ENCODE data around the gene MRPL36.
"Not testable (repeated sequence)": the region's sequence is repeated elsewhere in the genome, so short reads cannot be mapped to it uniquely, and the experiment has no call there.

Gene MRPL36

GRCh38 chr5:1815881-1816292 is 16.2 kb upstream of the MRPL36 start:
- in situ Hi-C loops (cut with HindIII; ENCODE audit: low sequenced_read_pairs) = no loop called here

DNA sequence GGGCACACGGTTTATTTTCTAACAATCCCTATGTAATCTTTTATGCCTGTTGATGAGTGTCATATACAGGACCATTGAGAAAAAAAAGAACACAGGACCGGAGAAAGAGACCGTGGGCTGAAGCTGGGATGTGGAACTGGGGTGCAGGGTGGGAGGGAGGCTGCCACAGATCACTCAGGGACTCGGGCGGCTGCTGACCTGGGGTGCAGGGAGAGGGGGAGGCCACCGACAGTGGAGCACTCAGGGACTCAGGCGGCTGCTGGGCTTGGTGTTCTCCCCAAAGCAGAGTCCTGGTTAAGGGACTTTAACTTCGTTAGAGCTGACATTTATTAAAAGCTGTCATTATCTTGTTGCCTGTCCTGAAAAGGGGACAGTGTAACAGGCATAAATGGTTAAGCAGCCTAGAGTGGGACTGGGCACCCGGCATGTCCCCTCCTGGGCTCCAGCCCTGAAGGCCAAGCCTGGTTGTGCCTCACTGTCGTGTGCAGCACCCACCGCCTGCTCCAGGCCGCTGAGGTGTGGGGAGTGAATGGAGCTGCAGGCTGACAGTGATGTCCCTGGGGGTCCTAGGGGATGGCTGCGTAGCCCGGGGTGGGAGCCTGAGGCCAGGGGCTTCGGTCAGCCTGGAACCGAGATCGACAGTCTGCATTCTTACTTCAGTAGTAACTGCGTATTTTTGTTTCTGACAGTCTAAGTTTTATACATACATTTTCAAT is 15.6 kb upstream of the MRPL36 start:
- in situ Hi-C loops (cut with HindIII; ENCODE audit: low sequenced_read_pairs) = no loop called here

GRCh38 chr5:1814183-1815020 is 14.8 kb upstream of the MRPL36 start:
- in situ Hi-C loops (cut with HindIII; ENCODE audit: low sequenced_read_pairs) = no loop called here

DNA sequence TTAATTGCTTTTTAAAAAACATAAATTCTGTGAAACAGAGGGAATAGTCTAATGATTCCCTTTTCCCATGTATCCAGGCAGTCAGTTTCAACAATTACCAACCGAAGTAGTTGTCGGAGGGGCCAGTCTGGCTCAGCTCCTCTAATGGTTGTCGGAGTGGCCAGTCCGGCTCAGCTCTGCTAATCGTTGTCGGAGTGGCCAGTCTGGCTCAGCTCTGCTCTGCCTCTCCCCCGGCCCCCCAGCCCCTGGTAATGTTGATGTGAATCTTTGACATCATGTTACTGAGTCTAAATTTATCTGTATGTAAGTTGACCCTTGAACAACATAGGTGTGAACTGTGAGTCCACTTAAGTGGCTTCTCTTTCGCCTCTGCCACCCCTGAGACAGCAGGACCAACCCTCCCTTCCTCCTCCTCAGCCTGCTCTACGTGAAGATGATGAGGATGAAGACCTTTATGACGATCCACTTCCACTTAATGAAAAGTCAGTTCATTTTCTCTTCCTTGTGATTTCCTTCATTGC is 11.0 kb upstream of the MRPL36 start:
- in situ Hi-C loops (cut with HindIII; ENCODE audit: low sequenced_read_pairs) = no loop called here

DNA sequence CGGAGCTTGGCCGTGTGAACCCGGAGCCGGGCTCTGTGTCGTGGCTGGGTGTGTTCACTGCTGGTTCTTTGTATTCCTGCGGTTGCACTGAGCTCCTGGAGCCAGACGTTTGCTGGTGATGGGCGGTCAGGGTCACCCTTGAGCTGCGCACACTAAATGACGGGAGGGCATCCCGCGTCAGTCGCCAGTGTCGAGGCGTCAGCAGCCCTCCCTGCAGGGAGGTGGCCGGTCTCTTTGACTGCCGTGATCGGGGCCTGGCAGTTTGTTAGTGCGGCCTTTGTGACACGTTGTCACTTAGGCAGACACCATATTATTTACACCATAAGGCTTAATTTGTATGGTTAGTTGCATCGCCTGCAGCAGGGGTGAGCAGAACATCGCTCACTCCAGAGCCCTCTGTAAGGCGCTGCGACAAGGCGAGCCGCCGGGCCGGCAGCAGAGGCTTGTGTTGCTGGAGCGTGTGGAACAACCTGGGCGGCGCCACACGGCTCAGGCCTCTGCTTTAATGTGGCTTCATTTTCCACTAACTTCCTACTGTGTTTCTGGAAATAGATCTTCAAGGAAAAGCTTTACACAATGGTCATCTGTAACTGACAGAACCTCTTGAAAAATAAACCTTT is 9.9 kb upstream of the MRPL36 start:
- in situ Hi-C loops (cut with HindIII; ENCODE audit: low sequenced_read_pairs) = no loop called here

- in situ Hi-C loops (cut with HindIII; ENCODE audit: low sequenced_read_pairs) = no loop called here
Observed at GRCh38 chr5:1808439-1808838, 8.8 kb upstream of the MRPL36 start.

DNA sequence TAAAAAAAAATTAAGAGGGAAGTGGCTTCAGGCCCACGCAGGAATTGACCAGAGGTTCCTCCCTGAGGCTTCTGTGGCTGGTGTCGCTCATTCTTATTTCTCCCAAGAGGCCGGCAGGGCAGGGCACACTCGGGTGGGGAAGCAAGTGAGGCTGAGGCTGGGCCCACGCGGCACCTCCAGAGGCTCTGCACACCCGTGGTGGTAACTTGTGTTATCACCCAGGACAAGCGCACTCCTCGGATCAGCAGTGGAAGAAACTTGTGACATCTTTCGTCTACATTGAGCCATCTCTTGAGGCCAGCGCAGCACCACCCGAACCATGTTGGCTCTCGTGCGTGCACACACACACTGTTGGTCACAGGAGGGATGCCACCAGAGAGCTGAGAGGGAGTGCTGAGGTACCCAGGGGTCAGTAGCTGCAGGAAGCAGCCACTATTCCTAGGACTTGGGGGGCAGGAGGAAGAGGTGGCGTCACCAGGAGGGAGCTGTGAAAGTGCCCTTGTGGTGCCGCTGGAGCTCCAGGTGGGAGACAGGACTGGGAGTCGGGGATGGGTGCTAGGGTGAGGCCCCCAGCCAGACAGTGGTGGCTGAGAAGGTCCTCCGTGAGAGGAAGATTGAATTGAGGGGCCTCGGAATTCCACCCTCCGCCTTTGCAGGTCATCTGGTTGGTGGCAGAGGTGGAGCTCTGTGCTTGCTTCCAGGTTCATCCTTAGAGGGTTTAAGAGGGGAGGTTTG is 8.0 kb upstream of the MRPL36 start:
- in situ Hi-C loops (cut with HindIII; ENCODE audit: low sequenced_read_pairs) = no loop called here

DNA sequence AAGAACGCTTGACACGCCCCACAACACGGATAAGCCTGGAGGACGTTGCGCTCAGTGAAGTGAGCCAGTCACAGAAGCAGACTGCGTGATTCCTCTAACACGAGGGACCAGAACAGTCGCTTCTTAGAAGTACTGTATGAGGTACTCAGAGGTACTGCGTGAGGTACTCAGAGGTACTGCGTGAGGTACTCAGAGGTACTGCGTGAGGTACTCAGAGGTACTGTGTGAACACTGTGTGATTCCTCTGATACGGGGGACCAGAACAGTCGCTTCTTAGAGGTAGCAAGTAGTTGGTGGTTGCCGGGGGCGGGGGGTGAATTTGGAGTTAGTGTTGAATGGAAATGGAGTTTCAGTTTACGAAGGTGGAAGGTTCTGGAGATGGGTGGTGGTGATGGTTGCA is 7.3 kb upstream of the MRPL36 start:
- in situ Hi-C loops (cut with HindIII; ENCODE audit: low sequenced_read_pairs) = no loop called here

DNA sequence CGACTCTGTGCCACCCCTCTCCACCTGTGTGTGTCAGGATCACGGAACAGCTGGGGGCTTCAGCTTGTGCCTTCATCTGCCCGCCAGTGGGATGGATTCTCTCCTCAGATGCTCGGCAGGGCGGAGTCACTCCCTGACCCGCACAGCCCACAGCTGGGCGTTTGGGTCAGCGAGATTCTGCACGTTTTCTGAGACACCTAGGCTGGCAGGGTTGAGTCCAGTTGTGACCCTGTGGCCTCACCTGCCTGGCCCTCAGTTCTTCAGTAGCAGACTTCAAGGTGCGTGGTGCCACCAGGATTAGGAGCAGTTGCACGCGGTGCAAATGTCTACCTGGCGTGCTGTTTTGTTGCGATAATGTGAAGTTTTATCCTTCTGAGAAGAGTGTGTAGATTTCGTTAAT is 6.6 kb upstream of the MRPL36 start:
- in situ Hi-C loops (cut with HindIII; ENCODE audit: low sequenced_read_pairs) = no loop called here

- in situ Hi-C loops (cut with HindIII; ENCODE audit: low sequenced_read_pairs) = no loop called here
Observed at GRCh38 chr5:1805736-1806135, 6.1 kb upstream of the MRPL36 start.

GRCh38 chr5:1805326-1805725 is 5.7 kb upstream of the MRPL36 start:
- in situ Hi-C loops (cut with HindIII; ENCODE audit: low sequenced_read_pairs) = no loop called here

DNA sequence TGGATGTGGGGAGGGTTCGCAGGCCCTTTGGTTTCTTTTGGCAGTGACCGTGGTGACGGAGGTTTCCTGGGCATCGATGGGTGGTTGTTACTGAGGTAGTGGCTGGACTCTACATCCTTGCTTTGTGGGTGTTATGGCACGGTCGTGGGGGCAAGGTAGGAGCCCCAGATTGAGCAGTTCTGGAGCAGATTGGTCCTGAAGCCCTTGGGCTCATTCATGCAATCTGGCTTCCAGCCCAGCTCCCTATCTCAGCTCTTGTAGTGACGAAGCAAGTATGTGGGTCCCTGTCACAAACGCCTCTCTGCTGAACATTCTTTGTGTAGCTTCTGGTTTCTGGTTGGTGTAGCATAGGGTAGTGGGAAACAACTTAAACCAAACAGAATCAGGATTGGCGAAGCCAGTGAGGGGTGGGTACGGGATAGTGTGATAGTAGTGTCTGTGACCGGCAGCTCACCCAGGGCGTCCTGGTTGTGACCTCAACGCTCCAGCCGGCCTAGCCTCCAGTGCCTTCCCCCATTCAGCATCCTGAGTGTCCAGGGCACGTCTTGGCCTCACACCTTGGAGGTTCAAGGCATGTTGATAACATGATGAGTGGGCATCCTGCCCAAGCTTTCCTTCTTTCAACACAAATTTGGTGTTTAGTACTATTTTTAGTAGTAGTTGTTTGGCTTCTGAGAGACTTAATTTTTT is 4.5 kb upstream of the MRPL36 start:
- in situ Hi-C loops (cut with HindIII; ENCODE audit: low sequenced_read_pairs) = loop anchor here (5.0 kb wide), 1 partner anchor 42 kb away; no protein-coding TSS in a partner anchor

DNA sequence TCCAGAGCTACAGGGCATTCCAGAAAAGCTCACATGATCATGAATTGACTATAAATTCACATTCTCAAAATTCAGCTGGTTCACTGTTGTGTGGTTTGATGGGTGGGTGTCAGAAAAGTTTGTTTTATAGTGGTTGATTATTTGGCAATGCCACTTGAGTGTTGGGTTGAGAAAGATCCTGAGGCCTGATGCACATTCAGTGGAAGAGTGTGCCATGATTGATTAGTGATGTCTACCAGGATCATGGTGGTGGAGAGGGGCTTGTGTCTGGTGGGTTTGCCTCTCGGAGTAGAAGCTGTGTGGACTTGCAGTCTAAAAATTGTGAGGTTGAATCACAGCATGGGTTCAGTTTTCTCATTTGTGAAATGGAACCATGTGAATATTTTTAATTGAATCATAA is 3.6 kb upstream of the MRPL36 start:
- in situ Hi-C loops (cut with HindIII; ENCODE audit: low sequenced_read_pairs) = loop anchor here (5.0 kb wide), 1 partner anchor 41 kb away; no protein-coding TSS in a partner anchor

DNA sequence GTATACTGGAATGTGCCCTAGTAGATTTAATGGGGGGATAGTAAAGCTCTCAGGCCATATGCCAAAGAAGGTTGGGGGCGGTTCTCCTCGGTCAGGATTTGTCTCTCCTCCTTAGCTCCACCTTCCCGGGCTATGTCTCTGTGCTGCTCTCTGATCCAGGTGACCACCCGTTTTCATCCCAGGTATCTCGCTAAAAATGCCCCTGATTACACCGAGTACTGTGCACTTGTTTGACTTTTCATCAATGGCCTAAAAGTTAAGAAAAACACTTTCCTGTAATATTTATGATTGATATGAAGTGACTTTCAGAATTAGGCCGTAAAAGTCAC is 2.3 kb upstream of the MRPL36 start:
- in situ Hi-C loops (cut with HindIII; ENCODE audit: low sequenced_read_pairs) = loop anchor here (5.0 kb wide), 1 partner anchor 40 kb away; no protein-coding TSS in a partner anchor

- in situ Hi-C loops (cut with HindIII; ENCODE audit: low sequenced_read_pairs) = loop anchor here (5.0 kb wide), 1 partner anchor 39 kb away; no protein-coding TSS in a partner anchor
Observed at GRCh38 chr5:1801222-1801966, 1.8 kb upstream of the MRPL36 start, which contains the start of gene NDUFS6. NDUFS6 (plus strand) TSS chr5:1801407; CDS start chr5:1801418, 11 bp downstream.

DNA sequence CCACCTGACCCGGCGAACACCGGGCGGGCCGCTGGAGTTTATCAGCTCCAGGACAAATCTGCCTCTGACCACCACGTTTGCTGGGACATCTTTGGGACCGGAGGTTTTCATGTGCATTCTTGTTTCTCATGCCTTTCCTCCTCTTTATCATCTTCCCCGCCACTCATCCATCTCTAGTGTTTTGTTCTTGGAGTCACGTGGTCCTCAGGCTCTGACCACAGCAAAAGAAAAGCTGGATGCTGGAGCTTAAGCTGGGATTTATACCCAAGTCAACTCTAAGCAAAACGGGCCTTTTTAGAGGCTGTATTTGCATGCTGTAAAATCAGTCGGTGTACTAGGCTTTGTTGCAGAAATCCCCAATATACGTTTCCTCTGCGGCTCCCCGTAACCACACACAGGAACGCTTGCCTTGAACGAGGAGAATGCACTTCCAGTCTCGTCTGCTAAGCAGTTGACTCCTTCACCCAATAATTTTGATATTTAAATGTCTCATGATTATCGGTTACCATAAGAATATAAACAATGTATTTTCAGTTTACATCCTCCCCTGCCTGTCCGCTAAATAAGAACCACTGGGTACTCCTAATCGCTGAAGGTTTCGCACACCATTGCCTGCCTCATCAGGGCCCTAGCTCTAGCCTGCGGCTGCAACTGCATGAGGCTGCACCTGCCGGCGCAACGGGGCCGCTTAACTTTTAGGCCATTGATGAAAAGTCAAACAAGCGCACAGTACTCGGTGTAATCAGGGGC is 1.0 kb upstream of the MRPL36 start:
- in situ Hi-C loops (cut with HindIII; ENCODE audit: low sequenced_read_pairs) = loop anchor here (5.0 kb wide), 1 partner anchor 38 kb away; no protein-coding TSS in a partner anchor

GRCh38 chr5:1799110-1799601 is 481 bp downstream of the MRPL36 start:
- in situ Hi-C loops (cut with HindIII; ENCODE audit: low sequenced_read_pairs) = no loop called here

- in situ Hi-C loops (cut with HindIII; ENCODE audit: low sequenced_read_pairs) = not testable (repeated sequence)
Observed at GRCh38 chr5:1798589-1798988, 1.0 kb downstream of the MRPL36 start.
